GM21390 (cell line): ENCODE measurements around the gene ERI3.

Experiments
- ATAC-seq: cut with Tn5 transposase; IDR thresholded peaks from one replicate; pipeline ENCODE4 v1.9.1; 2021; ENCODE audit not compliant: unreplicated experiment

ERI3 gene

GRCh38 chr1:44354840-44355581 is at the start of gene ERI3:
TSS of gene ERI3 (minus strand) at chr1:44355257. CDS start at chr1:44355026, 231 bp downstream.
- peak; percentile 96 for ATAC-seq

GRCh38 chr1:44401256-44402228 is 46.5 kb upstream of the ERI3 start:
- no peak for ATAC-seq

GRCh38 chr1:44390277-44390676 is 35.2 kb upstream of the ERI3 start:
- ATAC-seq = no peak

- ATAC-seq = no peak
These were observed 34.4 kb upstream of the ERI3 start for GRCh38 chr1:44389437-44389836.

GRCh38 chr1:44388551-44388950 is 33.5 kb upstream of the ERI3 start:
- no peak for ATAC-seq

GRCh38 chr1:44380666-44381177 is 25.7 kb upstream of the ERI3 start:
- ATAC-seq = no peak

GRCh38 chr1:44377925-44378784 is 23.1 kb upstream of the ERI3 start:
- no peak for ATAC-seq

GRCh38 chr1:44375547-44375946 is 20.5 kb upstream of the ERI3 start:
- no peak for ATAC-seq

- no peak for ATAC-seq
These were observed 16.1 kb upstream of the ERI3 start for GRCh38 chr1:44371206-44371605.

GRCh38 chr1:44368471-44369151 is 13.6 kb upstream of the ERI3 start:
- ATAC-seq = no peak

GRCh38 chr1:44367944-44368343 is 12.9 kb upstream of the ERI3 start:
- no peak for ATAC-seq

- ATAC-seq = no peak
These were observed 11.4 kb upstream of the ERI3 start for GRCh38 chr1:44366371-44366975.

- ATAC-seq = no peak
These were observed 6.4 kb upstream of the ERI3 start for GRCh38 chr1:44361478-44361877.

GRCh38 chr1:44359234-44359935 is 4.3 kb upstream of the ERI3 start:
- ATAC-seq = no peak

GRCh38 chr1:44357710-44358109 is 2.7 kb upstream of the ERI3 start:
- ATAC-seq = no peak

GRCh38 chr1:44355582-44356305 is 687 bp upstream of the ERI3 start:
- no peak for ATAC-seq

- ATAC-seq = no peak
These were observed 703 bp downstream of the ERI3 start for GRCh38 chr1:44354268-44354839.

GRCh38 chr1:44353604-44354003 is 1.5 kb downstream of the ERI3 start:
- ATAC-seq = no peak
